ENCODE results near the gene TMEM114.

The TMEM114 gene

DNA sequence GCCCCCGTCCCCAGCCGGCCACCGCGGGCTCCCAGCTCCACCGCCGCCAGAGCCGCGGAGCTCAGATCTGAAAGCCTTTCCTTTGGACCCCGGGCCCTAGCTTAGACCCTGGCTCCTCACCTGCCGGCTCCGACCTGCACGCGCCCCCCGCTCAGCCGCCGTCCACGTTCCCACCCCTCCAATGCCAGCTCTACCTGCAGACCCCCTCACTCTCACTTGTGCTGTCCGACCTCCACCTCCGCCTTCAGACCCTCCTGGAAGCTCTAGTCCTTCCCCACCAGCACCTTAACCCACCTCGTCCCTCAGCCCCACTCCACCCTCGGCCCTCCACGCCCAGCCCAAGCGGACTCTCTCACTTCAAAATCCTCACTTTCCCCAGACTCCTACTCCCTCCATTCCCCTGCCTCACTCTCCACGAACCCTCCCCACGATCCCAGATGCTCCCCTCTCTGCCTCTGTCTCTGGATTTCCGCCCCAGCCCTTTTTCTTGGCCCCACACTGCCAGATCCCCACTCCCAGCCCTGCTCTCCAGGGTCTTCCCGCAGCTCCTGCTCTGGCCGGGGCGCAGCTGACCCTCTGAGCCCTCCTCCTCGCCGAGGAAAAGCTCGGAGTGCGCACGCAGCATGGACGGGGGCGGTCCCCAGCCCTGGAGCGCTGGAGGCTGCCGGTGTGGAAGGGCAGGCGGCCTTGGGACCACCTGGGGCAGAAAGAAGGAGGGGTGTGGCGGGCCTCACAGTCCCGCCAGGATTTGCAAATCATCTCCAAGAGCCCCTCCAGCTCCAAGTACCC is at the start of gene TMEM114:
TMEM114 (minus strand) TSS at position 612 of the 789 bp plus-strand sequence. CDS start 673 bp downstream, outside the sequence.
- no peak for DNase-seq

DNA sequence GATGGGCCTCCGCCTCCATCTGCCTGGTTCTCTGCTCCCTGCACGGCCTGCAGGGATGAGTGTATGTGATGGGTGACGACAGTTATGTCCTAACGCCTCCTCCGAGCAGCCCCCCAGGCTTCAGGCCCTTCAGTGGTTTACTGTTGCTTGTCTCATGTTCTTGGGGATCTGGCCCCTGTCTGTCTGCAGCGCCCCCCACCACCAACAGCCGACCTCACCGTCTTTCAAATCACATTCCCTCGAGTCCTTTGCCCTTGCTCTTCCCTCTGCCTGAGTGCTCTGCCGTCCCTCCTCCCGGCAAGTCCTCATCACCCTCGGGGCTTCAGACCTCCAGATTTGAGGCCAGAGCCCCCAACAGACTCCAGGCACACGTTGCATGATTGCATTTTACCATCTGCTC is 49.4 kb upstream of the TMEM114 start:
- no peak for DNase-seq

DNA sequence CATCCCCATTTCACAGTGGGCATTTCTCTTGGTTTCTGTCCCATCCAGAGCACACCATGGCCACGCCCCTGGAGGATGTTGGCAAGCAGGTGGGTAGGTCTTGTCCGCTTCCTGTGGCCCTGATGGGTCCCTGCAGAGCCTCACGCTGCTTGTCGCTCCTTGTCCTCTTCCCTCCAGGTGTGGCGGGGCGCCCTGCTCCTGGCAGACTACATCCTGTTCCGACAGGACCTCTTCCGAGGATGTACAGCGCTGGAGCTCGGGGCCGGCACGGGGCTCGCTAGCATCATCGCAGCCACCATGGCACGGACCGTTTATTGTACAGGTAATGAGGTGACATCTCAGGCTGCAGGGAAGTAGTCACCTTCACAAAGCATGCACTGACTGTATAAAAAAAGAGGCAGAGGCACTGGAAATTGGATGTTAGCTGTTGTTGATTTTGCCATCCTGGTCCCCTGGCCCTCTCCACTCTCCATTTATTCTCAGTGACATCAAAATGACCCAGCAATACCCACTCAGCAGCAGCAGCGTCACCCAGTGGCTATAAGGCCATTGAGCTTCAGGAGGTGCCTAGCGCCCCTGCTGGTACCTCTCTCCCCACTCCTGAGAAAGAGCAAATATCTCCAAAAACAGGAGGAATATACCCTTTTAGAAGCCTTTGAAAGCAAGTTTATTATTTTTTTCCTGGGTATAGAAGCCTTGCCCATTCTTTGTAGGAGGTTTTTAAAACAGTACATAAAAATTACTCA is 44.9 kb upstream of the TMEM114 start:
- peak; percentile 21 for DNase-seq

GRCh38 chr16:8632675-8633182 is 42.4 kb upstream of the TMEM114 start:
- no peak for DNase-seq

DNA sequence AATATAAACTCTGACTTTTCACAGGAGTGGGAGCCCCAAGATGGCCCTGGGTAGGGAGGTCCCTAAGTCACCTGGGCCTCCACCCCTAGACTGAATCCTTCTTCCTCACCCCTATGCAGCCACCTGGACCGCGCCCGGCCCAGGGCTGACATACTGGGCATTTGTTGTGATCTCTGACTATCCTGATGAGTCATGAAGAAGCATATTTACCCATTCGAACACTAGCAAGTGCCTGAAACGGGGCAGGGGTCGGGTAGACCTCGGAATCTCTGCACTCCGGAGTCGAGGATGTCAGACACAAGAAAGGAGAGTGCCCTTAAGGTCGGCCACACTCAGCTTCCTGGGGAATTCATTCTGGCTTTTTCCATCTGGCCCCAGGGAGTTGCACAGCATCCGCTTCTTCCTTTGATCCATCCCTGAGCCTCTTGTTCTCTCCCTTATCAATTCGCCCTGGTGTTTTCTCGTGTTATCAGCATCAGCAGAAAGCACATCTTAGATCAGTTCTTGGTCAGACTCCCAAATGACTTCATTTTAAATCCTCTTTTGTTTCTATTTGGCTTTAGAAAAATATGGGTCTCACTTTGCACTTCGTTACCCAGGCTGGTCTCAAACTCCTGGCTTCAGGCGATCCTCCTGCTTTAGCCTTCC is 41.6 kb upstream of the TMEM114 start:
- DNase-seq: no peak

DNA sequence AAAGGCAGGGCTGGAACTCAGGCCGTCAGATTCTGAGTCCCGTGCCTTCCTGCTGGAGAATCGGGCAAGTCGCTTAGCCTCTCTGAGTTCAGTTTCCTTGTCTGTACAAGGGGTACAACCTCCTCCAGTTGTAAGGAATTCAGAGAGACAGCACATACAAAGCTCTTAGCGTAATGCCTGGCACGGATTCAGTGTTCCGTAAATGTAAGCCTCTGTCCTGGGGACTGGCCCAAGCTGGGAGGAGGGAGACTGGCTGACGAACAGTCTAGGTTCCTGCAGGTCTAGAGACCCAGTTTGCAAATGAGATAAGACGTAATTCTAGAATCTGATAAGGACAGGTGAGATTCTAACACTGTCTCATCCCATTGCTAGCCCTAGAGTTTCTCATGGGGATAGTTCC is 41.1 kb upstream of the TMEM114 start:
- DNase-seq: no peak

- DNase-seq: no peak
Measured at GRCh38 chr16:8630255-8630953, 40.1 kb upstream of the TMEM114 start.

- DNase-seq: no peak
Measured at GRCh38 chr16:8628981-8629725, 38.8 kb upstream of the TMEM114 start.

GRCh38 chr16:8627456-8627855 is 37.1 kb upstream of the TMEM114 start:
- no peak for DNase-seq

GRCh38 chr16:8626946-8627345 is 36.6 kb upstream of the TMEM114 start:
- no peak for DNase-seq

- DNase-seq: no peak
Measured at GRCh38 chr16:8625491-8626087, 35.3 kb upstream of the TMEM114 start.

DNA sequence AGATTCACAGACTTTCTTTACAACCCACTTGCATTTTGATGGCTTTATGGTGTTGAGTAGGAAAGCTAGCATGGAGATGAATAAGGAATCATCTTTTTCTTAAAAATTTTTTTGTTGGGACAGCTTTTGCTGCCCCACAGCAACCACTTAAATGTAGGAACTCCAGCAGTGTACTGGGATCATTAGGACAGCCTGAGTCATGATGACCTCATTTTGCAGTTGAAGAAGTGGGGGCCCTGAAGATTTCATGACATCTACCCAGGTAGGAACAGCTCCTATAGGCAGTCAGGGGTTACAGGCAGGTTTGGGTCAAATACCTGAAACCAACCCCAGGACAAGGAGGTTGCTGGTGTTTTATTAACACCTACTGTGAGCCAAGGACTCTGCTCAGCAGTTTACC is 33.3 kb upstream of the TMEM114 start:
- peak; percentile 8 for DNase-seq

GRCh38 chr16:8622315-8622656 is 32.0 kb upstream of the TMEM114 start:
- DNase-seq: no peak

DNA sequence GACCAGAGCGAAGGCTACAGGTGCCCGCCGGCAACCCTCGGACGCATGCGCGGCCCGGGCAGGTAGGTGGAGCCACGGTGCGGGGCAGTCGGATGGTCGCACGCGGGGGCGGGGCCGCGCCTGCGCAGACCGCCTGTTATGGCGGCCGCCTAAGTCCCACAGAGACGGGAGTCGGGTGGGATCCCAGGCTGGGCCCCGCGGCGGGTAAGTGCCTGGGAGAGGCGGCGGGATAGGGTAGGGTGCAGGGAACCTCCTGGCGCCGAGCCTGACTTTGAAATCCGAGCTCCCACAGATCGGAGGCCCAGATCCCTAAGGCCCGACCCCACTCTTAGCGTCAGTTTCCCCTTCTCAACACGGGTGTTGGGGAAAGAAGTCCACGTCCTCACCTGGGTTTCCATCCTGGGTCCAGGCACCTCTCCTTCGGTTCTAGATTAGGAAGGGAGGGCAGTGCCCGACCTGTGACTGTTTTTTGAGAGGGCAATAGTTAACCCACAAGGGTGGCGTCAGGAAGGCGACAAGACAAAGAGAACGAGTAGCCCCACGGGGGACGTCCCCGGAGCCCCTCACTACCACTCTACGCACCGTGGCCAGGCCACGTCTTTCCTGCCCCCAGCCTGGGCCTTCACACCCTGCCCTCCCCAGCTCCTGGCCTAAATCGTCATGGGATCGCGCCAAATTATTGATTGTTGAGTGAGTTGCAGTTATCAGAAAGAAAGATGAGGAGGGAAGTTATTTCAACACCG is 31.4 kb upstream of the TMEM114 start, which contains the start of gene METTL22:
METTL22 (plus strand) TSS at position 127 of the 743 bp plus-strand sequence. CDS start 3,968 bp downstream, outside the sequence.
- DNase-seq: peak; percentile 82

- DNase-seq: no peak
Measured at GRCh38 chr16:8621222-8621571, 30.9 kb upstream of the TMEM114 start.

GRCh38 chr16:8620535-8620934 is 30.2 kb upstream of the TMEM114 start:
- peak; percentile 20 for DNase-seq

- DNase-seq: no peak
Measured at GRCh38 chr16:8619671-8620370, 29.5 kb upstream of the TMEM114 start.

GRCh38 chr16:8614435-8615029 is 24.2 kb upstream of the TMEM114 start:
- no peak for DNase-seq

DNA sequence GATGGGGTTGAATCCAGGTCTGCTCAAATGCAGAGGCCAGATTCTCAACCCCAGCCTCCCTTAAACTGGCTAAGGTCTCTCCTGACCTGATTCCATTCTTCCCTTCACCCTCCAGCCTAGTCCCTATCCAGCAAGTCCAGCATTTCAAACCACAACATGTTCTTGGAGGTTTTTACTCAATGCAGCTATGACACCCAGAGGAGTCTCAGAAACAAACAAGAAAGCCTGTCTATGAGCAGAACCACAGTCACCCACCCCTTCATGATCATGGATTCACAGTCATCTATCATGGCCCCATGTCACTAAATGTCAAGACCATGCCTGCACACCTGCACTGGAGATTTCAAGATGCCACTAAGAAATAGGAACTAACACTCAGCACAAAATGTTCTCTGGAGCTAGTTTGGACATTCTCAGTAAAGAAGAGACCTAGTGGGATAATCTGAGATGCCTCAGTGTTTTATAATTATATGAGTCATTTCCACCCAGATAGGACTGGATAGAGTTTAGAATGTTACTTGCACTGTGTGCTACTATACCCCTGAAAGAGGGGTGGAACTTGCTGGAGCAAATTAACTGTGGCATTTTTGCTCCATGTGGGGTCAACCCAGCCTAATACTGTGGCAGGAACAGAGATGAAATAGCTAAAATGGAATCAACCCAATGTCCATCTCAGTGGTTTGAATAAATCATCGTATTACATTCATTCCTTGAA is 21.7 kb upstream of the TMEM114 start:
- peak; percentile 55 for DNase-seq
